ENCODE results near the gene PAM.
"Not testable (repeated sequence)": the region's sequence is repeated elsewhere in the genome, so short reads cannot be mapped to it uniquely, and the experiment has no call there.

- TF ChIP-seq CTCF (IDR thresholded peaks at IDR 0.05); TCF7L2 (IDR thresholded peaks at IDR 0.05; ENCODE audit: low read depth, low read length); POLR2AphosphoS5 (IDR thresholded peaks at IDR 0.05; ENCODE audit: low read depth, low read length): not testable (repeated sequence)
Observed at GRCh38 chr5:102999621-103000020, 244.5 kb downstream of the PAM start.

Measured in Panc1 (cell line).